Activated B cell treated with CpG ODN at 0.5 μM for 24 hours (primary cell): ENCODE results near the gene ATF6. TPM values are rescaled to one million over a fixed set of nuclear protein-coding genes. Genes with fewer than 3 reads are reported as not detected.
"Not testable (repeated sequence)": the region's sequence is repeated elsewhere in the genome, so short reads cannot be mapped to it uniquely, and the experiment has no call there.

Source experiments
- ATAC-seq: fragments of 200-7000 bp; cut with Tn5 transposase; one replicate; pipeline ENCODE4 v1.10.0; 2021; ENCODE audit warnings: low read depth, mild to moderate bottlenecking, moderate library complexity
- CTCF ChIA-PET: fragments of 350-600 bp; sonication (Branson Sonifier 250); formaldehyde crosslinking; loops from one replicate; lab custom pipeline; 2021; ENCODE audit warnings: antibody characterized with exemption; lab: Charles Lee
- POLR2A ChIA-PET: fragments of 350-600 bp; sonication (Branson Sonifier 250); formaldehyde crosslinking; loops from one replicate; lab custom pipeline; 2021; ENCODE audit warnings: antibody characterized with exemption; lab: Charles Lee
- DNase-seq: peaks from one replicate; pipeline ENCODE4 v3.0.0; 2022
- H3K27ac Mint-ChIP-seq: one replicate; pipeline ENCODE4 v1.8.0; 2020; ENCODE audit warnings: mixed read lengths
- H3K27me3 Mint-ChIP-seq: one replicate; pipeline ENCODE4 v1.8.0; 2021; ENCODE audit warnings: mixed read lengths
- H3K36me3 Mint-ChIP-seq: one replicate; pipeline ENCODE4 v1.8.0; 2021; ENCODE audit warnings: low read depth, mixed read lengths
- H3K4me1 Mint-ChIP-seq: one replicate; pipeline ENCODE4 v1.8.0; 2021; ENCODE audit warnings: mixed read lengths
- H3K4me3 Mint-ChIP-seq: one replicate; pipeline ENCODE4 v1.8.0; 2020; ENCODE audit warnings: mild to moderate bottlenecking, mixed read lengths
- H3K9me3 Mint-ChIP-seq: one replicate; pipeline ENCODE4 v1.8.0; 2020; ENCODE audit warnings: mixed read lengths
- intact Hi-C: fragments of 100-400 bp; cut with micrococcal nuclease; formaldehyde crosslinking; loops from one replicate; pipeline ENCODE4 v1.15.1; 2024
- total RNA-seq: library from RNA; stranded (reverse); gene quantifications from 2 replicates; pipeline ENCODE4 v1.2.3, GENCODE V29; 2022
- TF ChIP-seq, protein P1 (sequence below): fragments of 200-600 bp; IDR thresholded peaks from one replicate; pipeline ENCODE4 v1.8.0; 2022; ENCODE audit warnings: antibody characterized with exemption, mild to moderate bottlenecking

ATF6 gene
- total RNA-seq, 1 donor from 2014 or later = 24.6 TPM

DNA sequence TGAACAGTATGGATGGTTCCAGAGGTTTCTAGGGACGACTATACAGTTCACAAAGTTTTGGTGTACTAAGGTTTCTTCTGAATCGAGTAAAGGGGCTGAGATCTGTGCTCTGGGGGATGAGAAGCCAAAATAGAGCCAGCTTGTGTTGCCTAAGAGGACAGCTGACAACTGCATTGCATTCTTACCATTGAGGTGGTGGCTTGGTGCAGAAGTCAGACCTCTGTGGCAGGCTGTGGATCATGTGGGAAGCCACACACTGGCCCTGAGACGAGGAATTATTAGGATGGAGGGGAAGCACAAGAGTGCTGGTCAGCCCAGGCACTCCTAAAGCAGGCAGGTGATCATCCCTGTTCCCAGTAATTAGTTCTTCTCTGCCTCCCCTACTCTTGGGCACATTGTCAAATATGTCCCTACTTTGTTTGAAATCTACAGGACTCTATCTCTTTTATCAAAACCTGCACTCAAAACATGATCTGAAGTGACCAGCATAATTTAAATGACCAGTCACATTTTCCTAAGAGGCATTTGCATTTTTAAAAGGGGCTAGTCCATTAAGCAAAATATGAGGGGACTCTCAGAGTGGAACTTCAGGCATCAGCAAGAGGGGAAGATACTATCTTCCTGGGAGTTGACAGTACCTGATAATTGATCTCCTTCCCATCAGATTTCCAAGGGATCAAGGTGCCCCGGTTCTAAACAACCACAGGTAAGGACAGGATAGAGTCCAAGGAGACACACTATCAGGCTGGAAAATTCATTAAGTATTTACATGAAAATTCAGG is 45.0 kb upstream of the ATF6 start, which contains the start of gene FCRLB:
FCRLB (plus strand) TSS at position 589 of the 782 bp plus-strand sequence. CDS start 1,129 bp downstream, outside the sequence.
- no peak for ATAC-seq
- peaks cover 79% of the 10 kb centered on the region for H3K4me1 Mint-ChIP-seq

DNA sequence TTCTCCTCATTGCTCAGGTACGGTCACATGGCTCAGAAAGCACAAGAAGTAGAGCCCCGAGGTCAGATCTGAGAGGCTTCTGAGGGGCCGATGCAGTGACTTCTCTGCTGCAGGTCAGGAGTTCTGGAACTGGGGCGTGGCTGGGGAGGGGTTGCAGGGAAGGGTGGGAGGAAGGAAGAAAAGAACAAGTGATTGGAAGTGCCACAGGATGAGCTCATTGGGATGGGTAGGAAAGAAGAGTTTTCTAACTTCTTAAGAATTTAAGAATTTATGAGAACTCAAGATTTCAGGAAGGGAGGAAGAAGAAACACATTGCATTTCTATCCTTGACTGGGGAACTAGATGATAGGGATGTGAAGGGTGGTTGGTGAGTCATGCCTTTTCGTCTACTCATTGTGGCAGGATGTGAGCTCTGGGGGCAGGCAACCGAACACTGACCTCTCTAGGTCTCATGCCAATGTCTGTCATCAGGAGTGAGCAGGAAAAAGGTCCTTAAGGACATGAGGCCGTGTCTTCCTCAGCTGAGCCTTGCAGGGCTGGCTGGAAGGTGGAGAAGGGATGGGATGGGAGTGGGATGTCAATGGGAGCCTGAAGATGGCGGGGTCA is 44.3 kb upstream of the ATF6 start:
- peaks cover 72% of the 10 kb centered on the region for H3K4me1 Mint-ChIP-seq
- intact Hi-C loops = no loop called here
- no peaks in the 10 kb centered on the region for H3K9me3 Mint-ChIP-seq
- TF ChIP-seq, protein P1, sequence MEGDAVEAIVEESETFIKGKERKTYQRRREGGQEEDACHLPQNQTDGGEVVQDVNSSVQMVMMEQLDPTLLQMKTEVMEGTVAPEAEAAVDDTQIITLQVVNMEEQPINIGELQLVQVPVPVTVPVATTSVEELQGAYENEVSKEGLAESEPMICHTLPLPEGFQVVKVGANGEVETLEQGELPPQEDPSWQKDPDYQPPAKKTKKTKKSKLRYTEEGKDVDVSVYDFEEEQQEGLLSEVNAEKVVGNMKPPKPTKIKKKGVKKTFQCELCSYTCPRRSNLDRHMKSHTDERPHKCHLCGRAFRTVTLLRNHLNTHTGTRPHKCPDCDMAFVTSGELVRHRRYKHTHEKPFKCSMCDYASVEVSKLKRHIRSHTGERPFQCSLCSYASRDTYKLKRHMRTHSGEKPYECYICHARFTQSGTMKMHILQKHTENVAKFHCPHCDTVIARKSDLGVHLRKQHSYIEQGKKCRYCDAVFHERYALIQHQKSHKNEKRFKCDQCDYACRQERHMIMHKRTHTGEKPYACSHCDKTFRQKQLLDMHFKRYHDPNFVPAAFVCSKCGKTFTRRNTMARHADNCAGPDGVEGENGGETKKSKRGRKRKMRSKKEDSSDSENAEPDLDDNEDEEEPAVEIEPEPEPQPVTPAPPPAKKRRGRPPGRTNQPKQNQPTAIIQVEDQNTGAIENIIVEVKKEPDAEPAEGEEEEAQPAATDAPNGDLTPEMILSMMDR = no peak
- H3K36me3 Mint-ChIP-seq = no peaks in the 10 kb centered on the region
- no peak overlapping the region for H3K4me3 Mint-ChIP-seq
- DNase-seq = no peak
- peak overlapping the region; percentile 50 for H3K27ac Mint-ChIP-seq
- ATAC-seq = no peak
- POLR2A ChIA-PET = interaction anchor here (0.8 to 1.9 kb wide), 3 partner anchors 14 to 17 kb away, joined by 3 to 6 read pairs (median 6); partner anchors contain the start of gene FCRLA
- H3K27me3 Mint-ChIP-seq = no peaks in the 10 kb centered on the region
- CTCF ChIA-PET = interaction anchor here (1.1 kb wide), 2 partner anchors 17 to 74 kb away, joined by 3 read pairs; no protein-coding TSS in a partner anchor

More for the DNA sequence above, 45.0 kb upstream of the ATF6 start, which contains the start of gene FCRLB:
- Mint-ChIP-seq H3K36me3 (no peaks in the 10 kb centered on the region), H3K27me3 (no peaks in the 10 kb centered on the region), H3K9me3 (no peaks in the 10 kb centered on the region), H3K27ac (peak within 1 kb of the TSS; percentile 50), H3K4me3 (no peak within 1 kb of the TSS)
- no peak for DNase-seq
- TF ChIP-seq, protein P1 = no peak
- POLR2A ChIA-PET = interaction anchor here (0.8 to 1.9 kb wide), 4 partner anchors 14 to 18 kb away, joined by 3 to 6 read pairs (median 4); partner anchors contain the start of gene FCRLA
- intact Hi-C loops = no loop called here
- CTCF ChIA-PET = interaction anchor here (1.1 kb wide), 1 partner anchor 73 kb away, joined by 3 read pairs; no protein-coding TSS in a partner anchor

DNA sequence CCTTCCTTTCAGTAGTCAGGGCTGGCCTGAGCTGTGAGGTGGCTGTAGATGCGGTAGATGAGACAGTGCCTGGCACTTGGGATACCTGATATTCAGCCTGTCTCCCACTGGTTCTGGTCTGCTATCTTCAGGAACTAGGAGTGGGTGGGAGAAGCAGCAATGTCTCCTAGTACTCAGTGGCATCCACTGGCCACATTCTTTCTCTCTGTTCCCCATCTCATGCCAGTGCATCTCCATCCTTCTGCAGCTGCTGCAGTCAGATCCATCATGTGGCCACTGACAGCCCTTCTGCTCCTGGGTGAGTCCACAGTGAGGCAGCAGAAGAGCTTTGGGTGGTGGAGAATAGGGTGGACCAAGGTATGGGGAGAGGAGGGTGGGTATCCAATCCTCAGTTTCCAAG is 43.7 kb upstream of the ATF6 start:
- no peak overlapping the region for H3K4me3 Mint-ChIP-seq
- peak overlapping the region; percentile 50 for H3K27ac Mint-ChIP-seq
- ChIA-PET POLR2A (interaction anchor here (0.6 to 1.9 kb wide), 4 partner anchors 15 to 17 kb away, joined by 3 to 6 read pairs (median 5); partner anchors contain the start of gene FCRLA), CTCF (interaction anchor here (1.1 kb wide), 2 partner anchors 16 to 74 kb away, joined by 3 read pairs; no protein-coding TSS in a partner anchor)
- DNase-seq (no peak), ATAC-seq (no peak)
- TF ChIP-seq, protein P1 = no peak
- no peaks in the 10 kb centered on the region for H3K9me3 Mint-ChIP-seq
- intact Hi-C loops = no loop called here
- H3K4me1 Mint-ChIP-seq = peaks cover 66% of the 10 kb centered on the region
- H3K27me3 Mint-ChIP-seq = no peaks in the 10 kb centered on the region
- H3K36me3 Mint-ChIP-seq = no peaks in the 10 kb centered on the region

DNA sequence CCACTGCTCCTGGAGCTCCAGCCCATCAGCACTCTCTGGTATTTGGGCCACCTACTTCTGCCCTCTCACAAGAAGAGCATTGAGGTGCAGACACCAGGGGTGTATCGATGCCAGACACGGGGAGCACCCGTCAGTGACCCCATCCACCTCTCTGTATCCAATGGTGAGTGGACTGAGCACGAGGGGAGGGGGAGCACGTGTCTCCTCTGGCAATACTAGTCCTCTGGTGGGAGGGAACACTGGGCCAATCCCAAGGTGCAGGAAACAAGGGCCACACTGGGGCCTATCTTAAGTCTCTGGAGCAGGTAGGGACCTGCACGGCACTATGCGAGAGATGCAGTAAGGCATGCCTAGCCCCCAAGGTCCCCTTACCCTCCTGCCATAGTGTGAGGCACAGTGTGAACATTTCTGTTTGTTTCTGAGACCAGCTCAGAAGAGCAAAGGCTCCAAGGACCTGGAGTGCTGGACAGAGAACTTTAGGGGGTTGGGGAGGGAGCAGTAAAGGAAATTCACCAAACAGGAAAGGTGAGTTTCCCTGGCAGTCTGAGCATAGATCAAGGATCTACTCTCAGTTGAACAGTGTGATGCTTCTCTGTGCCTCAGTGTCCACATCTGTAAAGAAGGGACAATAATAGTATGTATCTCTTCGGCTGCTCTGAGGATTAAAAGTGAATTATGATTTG is 42.5 kb upstream of the ATF6 start:
- ChIA-PET POLR2A (interaction anchor here (1.0 kb wide), 1 partner anchor 17 kb away, joined by 4 read pairs; the partner anchor contains the start of gene FCRLA), CTCF (no interaction called here)
- Mint-ChIP-seq H3K9me3 (no peaks in the 10 kb centered on the region), H3K27ac (no peak overlapping the region), H3K36me3 (no peaks in the 10 kb centered on the region), H3K4me3 (peak overlapping the region; percentile 28), H3K27me3 (no peaks in the 10 kb centered on the region), H3K4me1 (peaks cover 67% of the 10 kb centered on the region)
- DNase-seq (no peak), ATAC-seq (no peak)
- TF ChIP-seq, protein P1 = no peak
- intact Hi-C loops = no loop called here

DNA sequence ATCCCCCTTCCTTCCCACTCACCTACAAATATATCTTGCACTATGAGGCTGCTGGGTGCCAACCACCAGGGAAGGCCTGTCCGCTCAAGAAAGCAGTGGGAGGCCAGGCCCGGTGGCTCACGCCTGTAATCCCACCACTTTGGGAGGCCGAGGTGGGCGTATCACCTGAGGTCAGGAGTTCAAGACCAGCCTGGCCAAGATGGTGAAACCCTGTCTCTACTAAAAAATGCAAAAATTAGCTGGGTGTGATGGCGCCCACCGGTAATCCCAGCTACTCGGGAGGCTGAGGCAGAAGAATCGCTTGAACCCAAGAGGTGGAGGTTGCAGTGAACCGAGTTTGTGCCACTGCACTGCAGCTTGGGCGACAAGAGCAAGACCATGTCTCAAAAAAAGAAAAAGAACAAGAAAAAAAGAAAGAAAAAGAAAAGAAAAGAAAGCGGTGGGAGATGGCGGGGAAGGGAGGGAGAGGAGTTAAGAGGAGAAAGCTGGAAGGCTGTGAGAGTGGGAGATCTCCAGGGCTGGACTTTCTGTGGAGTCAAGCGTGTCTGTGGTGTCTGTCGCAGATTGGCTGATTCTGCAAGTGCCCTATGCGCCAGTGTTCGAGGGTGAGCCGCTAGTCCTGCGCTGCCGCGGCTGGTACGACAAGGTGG is 40.7 kb upstream of the ATF6 start:
- peaks cover 67% of the 10 kb centered on the region for H3K4me1 Mint-ChIP-seq
- POLR2A ChIA-PET = interaction anchor here (0.6 to 5.9 kb wide), 10 partner anchors 10 to 1469 kb away, joined by 3 to 144 read pairs (median 8); partner anchors contain the start of genes DUSP12 and FCRLA
- not testable (repeated sequence) for ATAC-seq

More for the DNA sequence above, 40.7 kb upstream of the ATF6 start:
- Mint-ChIP-seq H3K4me3 (peak overlapping the region; percentile 96), H3K27ac (peak overlapping the region; percentile 94)
- H3K9me3 Mint-ChIP-seq, intact Hi-C loops, DNase-seq, H3K27me3 Mint-ChIP-seq, H3K36me3 Mint-ChIP-seq: not testable (repeated sequence)
- CTCF ChIA-PET = interaction anchor here (0.6 to 6.6 kb wide), 7 partner anchors 8 to 77 kb away, joined by 3 to 57 read pairs (median 7); partner anchors contain the start of gene FCRLA
